Prostate gland (tissue), 2 donors: Measurements from ENCODE around the gene CTSW. TPM values are rescaled to one million over a fixed set of nuclear protein-coding genes. Genes with fewer than 3 reads are reported as not detected.

Source experiments
- DNase-seq: peaks from one replicate; pipeline ENCODE4 v3.0.0-alpha.2; 2019; ENCODE audit warnings: low spot score
- H3K27ac ChIP-seq, 2 donors: fragments of 200-600 bp; sonication (generic); 2 replicates each; pipeline ENCODE4 v1.5.1; 2017 to 2019
- H3K27me3 ChIP-seq: fragments of 200-600 bp; sonication (generic); replicated peaks from 2 replicates; pipeline ENCODE4 v1.5.1; 2019; ENCODE audit not compliant: insufficient read depth
- H3K36me3 ChIP-seq, 2 donors: fragments of 200-600 bp; sonication (generic); 1 replicate in 1 of 2; 2 replicates in 1 of 2; pipeline versions ENCODE4 v1.5.1 to v1.8.1; 2017 to 2019
- H3K4me1 ChIP-seq: fragments of 200-600 bp; sonication (generic); replicated peaks from 2 replicates; pipeline ENCODE4 v1.5.1; 2019
- H3K4me3 ChIP-seq, 2 donors: fragments of 200-600 bp; sonication (generic); 2 replicates each; pipeline ENCODE4 v1.5.1; 2017 to 2019
- H3K9me3 ChIP-seq: fragments of 200-600 bp; sonication (generic); 2 replicates; pipeline ENCODE4 v1.5.1; 2017
- CTCF ChIP-seq, 4 experiments: fragments of 200-600 bp in 2 of 4; fragments of 450-650 bp in 2 of 4; sonication (generic) in 2 of 4; IDR thresholded peaks; 1 replicate in 3 of 4; 2 replicates in 1 of 4; pipeline ENCODE4 v1.5.1; 2016 to 2019; ENCODE audit warnings: antibody characterized with exemption in 4 of 4, mild to moderate bottlenecking in 2 of 4, moderate library complexity in 2 of 4
- POLR2A ChIP-seq: fragments of 450-650 bp; IDR thresholded peaks from one replicate; pipeline ENCODE4 v1.6.1; 2016; ENCODE audit warnings: antibody characterized with exemption, mild to moderate bottlenecking
- POLR2AphosphoS5 ChIP-seq: sonication (generic); formaldehyde crosslinking; IDR thresholded peaks from one replicate; pipeline ENCODE4 v1.6.1; 2017; ENCODE audit warnings: antibody characterized with exemption
- WGBS: methylation state at CpG from one replicate; pipeline ENCODE4 v1.1.5; 2018; 5-methylcytosine and 5-hydroxymethylcytosine counted together
- intact Hi-C: fragments of 100-400 bp; cut with DNase I; formaldehyde crosslinking; loops from one replicate; pipeline ENCODE4 v1.14.2; 2022
- total RNA-seq, 2 donors: library from RNA; depleted of rRNA; stranded (reverse); fragments of >200 nt; gene quantifications; one replicate each; pipeline ENCODE4 v1.1.0, GENCODE V29; 2016

Gene CTSW
- total RNA-seq, 2 donors from 2014 or later, result 1.3 to 1.8 TPM

GRCh38 chr11:65880844-65881421 lies 1.3 kb downstream of the CTSW start:
- no peaks in the 10 kb centered on the region for H3K9me3 ChIP-seq
- no peak overlapping the region for H3K27ac ChIP-seq
- no peak for TF ChIP-seq POLR2AphosphoS5
- no peak for TF ChIP-seq CTCF (IDR thresholded peaks at IDR 0.05)
- no peak for TF ChIP-seq POLR2A
- no peak overlapping the region for H3K4me3 ChIP-seq
- 59% methylated on average over 7 of the region's 7 CpGs for WGBS
- no peaks in the 10 kb centered on the region for H3K27me3 ChIP-seq
- DNase-seq, result no peak
- no peaks in the 10 kb centered on the region for H3K4me1 ChIP-seq
- intact Hi-C loops, result no loop called here
- no peaks in the 10 kb centered on the region for H3K36me3 ChIP-seq

GRCh38 chr11:65882120-65883057 lies 2.8 kb downstream of the CTSW start:
- no peaks in the 10 kb centered on the region for H3K9me3 ChIP-seq
- no peaks in the 10 kb centered on the region for H3K36me3 ChIP-seq
- H3K27me3 ChIP-seq, result no peaks in the 10 kb centered on the region
- no peak for DNase-seq
- no peak for TF ChIP-seq POLR2A
- TF ChIP-seq CTCF (IDR thresholded peaks at IDR 0.05), result no peak
- TF ChIP-seq POLR2AphosphoS5, result no peak
- peaks cover 2% of the 10 kb centered on the region for H3K4me1 ChIP-seq
- intact Hi-C loops, result no loop called here
- H3K4me3 ChIP-seq, result no peak overlapping the region
- H3K27ac ChIP-seq, result no peak overlapping the region
- WGBS, result 85% methylated on average over 30 of the region's 30 CpGs

- H3K9me3 ChIP-seq, result no peaks in the 10 kb centered on the region
- no peak overlapping the region for H3K27ac ChIP-seq
- WGBS, result 91% methylated on average over 13 of the region's 13 CpGs
- H3K36me3 ChIP-seq, result no peaks in the 10 kb centered on the region
- no peak for DNase-seq
- intact Hi-C loops, result no loop called here
- H3K27me3 ChIP-seq, result no peaks in the 10 kb centered on the region
- H3K4me1 ChIP-seq, result peaks cover 7% of the 10 kb centered on the region
- no peak overlapping the region for H3K4me3 ChIP-seq
- no peak for TF ChIP-seq POLR2AphosphoS5
- TF ChIP-seq CTCF (IDR thresholded peaks at IDR 0.05), result no peak
- no peak for TF ChIP-seq POLR2A
These were observed 3.6 kb downstream of the CTSW start for GRCh38 chr11:65883058-65883761.

GRCh38 chr11:65883786-65884715 lies 4.4 kb downstream of the CTSW start:
- TF ChIP-seq POLR2A, result no peak
- TF ChIP-seq POLR2AphosphoS5, result no peak
- TF ChIP-seq CTCF (IDR thresholded peaks at IDR 0.05), result no peak
- no peak for DNase-seq
- intact Hi-C loops, result loop anchor here (2.0 kb wide), 1 partner anchor 105 kb away; no protein-coding TSS in a partner anchor
- H3K27ac ChIP-seq, result no peak overlapping the region
- H3K27me3 ChIP-seq, result no peaks in the 10 kb centered on the region
- WGBS, result 77% methylated on average over 28 of the region's 28 CpGs
- no peak overlapping the region for H3K4me3 ChIP-seq
- H3K36me3 ChIP-seq, result no peaks in the 10 kb centered on the region
- peaks cover 7% of the 10 kb centered on the region for H3K4me1 ChIP-seq
- H3K9me3 ChIP-seq, result no peaks in the 10 kb centered on the region
